GM19395 (cell line): Measurements from ENCODE around the gene GPC1.
"Not testable (repeated sequence)": the region's sequence is repeated elsewhere in the genome, so short reads cannot be mapped to it uniquely, and the experiment has no call there.

Experiments
- ATAC-seq: cut with Tn5 transposase; IDR thresholded peaks from one replicate; pipeline ENCODE4 v1.9.1; 2021; ENCODE audit warnings: mild to moderate bottlenecking, moderate library complexity; ENCODE audit not compliant: unreplicated experiment

Gene GPC1, protein sequence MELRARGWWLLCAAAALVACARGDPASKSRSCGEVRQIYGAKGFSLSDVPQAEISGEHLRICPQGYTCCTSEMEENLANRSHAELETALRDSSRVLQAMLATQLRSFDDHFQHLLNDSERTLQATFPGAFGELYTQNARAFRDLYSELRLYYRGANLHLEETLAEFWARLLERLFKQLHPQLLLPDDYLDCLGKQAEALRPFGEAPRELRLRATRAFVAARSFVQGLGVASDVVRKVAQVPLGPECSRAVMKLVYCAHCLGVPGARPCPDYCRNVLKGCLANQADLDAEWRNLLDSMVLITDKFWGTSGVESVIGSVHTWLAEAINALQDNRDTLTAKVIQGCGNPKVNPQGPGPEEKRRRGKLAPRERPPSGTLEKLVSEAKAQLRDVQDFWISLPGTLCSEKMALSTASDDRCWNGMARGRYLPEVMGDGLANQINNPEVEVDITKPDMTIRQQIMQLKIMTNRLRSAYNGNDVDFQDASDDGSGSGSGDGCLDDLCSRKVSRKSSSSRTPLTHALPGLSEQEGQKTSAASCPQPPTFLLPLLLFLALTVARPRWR

GRCh38 chr2:240435457-240435947 is at the start of gene GPC1:
GPC1 (plus strand) TSS chr2:240435663; CDS start chr2:240435919, 256 bp downstream.
- peak; percentile 44 for ATAC-seq

GRCh38 chr2:240386326-240386725 is 49.1 kb upstream of the GPC1 start:
- ATAC-seq: no peak

- ATAC-seq: not testable (repeated sequence)
Observed at GRCh38 chr2:240386743-240387142, 48.7 kb upstream of the GPC1 start.

DNA sequence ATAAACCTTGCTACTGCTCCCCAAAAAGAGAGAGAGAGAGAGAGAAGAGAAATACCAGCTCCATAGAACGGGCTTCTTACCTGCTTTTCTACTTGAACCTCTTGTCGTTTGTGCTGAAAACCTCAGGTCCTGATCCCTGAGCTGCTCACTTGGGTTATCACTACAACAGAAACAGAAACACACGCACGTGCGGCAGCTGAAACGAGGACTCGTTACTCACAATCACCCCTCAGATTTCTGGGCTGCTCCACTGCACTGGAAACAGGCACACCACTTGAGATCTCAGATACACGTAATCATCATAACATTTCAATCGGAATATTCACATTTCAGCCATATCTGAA is 48.2 kb upstream of the GPC1 start:
- ATAC-seq: no peak

DNA sequence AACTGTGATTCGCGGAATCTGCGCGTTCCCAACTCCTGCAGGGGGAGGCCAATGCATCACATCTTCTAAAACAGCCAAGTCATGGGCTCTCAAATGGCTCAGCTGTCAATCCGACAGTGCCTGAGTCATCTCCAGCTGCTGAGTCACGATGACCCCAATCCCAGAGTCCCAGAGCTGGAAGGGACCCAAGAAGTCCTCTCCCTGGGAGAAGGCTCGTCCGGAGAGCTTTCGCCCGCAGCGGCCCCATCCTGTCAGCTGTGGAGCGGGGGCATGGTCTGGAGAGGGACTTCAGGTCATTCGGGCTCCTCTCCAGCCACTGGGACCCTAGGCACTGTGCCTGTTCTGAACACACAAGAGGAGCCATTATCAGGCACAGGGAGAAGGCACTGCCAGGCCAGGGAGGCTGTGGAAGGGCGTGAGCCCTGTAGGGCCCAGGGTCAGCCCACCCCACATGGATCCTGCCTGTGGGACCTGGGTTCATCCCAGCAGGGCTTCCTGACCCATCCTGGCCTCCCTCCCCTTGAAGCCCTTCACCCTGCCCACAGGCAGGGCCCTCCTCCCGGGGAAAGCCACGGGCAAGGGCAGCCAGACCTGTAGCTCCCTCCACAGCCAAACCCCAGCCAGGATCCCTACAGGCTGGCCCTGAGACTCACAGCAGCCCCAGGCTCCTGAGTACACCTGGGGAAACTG is 47.6 kb upstream of the GPC1 start:
- ATAC-seq: no peak

DNA sequence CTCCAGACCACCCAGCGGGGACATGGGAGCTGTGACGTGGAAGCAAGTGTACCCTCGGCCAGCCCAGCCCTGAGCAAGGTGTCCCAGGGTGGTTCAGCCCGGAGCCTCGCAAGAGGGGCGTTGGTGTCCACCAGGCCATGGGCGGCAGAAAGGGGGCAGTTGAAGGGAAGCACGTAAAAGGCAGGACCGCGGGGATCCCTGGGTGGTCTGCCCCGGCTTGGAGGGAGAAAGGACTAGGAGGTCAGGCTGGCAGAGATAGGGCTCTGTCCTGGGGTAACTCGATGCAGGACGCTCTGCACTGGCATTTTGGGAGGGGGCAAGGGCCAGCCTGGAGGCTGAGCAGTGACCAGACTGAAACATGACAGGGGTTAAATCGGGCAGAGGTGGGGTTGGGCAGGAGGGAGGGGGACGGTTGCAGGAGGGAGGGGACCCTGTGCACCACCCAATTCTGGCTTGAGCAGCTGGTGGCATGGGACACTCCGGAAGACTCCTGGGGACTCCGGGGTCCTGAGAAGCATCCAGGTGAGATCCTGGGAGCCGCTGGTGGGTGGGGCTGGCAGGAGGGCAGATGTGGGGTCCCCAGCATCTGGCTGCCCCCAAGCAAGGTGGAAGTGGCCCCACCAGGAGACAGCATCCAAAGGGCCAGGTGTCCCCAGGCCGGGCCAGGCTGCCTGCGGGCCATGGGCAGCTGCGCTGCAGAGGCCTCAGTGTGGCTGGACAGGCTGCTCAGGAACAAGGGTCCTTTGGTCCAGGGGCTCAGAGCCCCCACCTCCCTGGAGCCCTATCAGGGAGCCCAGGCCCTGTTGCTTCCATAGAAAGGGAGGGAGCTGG is 46.8 kb upstream of the GPC1 start:
- no peak for ATAC-seq

DNA sequence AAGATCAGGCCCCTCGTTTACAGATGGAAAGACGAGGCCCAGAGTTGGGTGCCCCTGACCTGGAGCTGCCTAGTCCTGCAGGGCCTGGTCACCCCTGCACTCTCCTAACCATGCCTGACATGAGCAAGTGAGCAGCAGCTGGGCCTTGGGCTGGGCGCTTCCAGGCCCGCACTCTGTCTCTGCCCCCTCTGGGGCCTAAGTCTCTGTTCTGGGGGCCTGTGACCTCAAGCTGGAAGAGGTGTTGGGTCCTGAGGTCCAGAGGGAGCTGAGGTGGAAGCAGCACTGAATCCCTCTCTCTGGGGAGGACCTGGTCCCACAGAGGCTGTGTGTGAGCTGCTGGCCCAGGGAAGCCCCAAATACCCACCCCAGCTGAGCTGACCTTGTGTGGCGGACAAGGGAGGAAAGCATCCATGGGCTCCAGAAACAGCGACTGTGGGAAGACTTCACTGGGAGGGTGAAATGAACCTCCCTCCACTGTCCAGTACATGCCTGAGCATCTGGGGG is 46.1 kb upstream of the GPC1 start:
- no peak for ATAC-seq

- ATAC-seq: no peak
Observed at GRCh38 chr2:240390091-240391073, 45.1 kb upstream of the GPC1 start.

- no peak for ATAC-seq
Observed at GRCh38 chr2:240391111-240392051, 44.1 kb upstream of the GPC1 start.

GRCh38 chr2:240392084-240392947 is 43.1 kb upstream of the GPC1 start:
- ATAC-seq: no peak

- ATAC-seq: no peak
Observed at GRCh38 chr2:240392948-240393830, 42.3 kb upstream of the GPC1 start.

- no peak for ATAC-seq
Observed at GRCh38 chr2:240393831-240394410, 41.5 kb upstream of the GPC1 start.

DNA sequence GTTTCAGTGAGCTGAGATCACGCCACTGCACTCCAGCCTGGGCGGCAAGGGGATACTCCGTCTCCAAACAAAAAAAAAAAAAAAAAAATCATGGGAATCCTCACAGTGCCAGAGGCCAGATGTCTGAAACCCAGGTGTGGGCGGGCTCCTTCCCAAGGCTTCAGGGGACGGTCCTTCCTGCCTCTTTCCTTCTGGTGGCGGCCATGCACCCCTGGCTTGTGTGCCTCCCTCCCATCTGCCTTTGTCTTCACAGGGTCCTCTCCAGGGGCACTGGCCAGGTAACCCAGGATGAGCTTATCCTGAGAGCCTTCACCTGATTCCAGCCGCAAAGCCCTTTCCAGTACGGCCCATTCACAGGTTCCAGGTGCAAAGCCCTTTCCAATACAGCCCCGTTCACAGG is 40.9 kb upstream of the GPC1 start:
- no peak for ATAC-seq

- no peak for ATAC-seq
Observed at GRCh38 chr2:240395448-240395847, 40.0 kb upstream of the GPC1 start.

GRCh38 chr2:240395896-240396622 is 39.4 kb upstream of the GPC1 start:
- no peak for ATAC-seq
